PC-9 (cell line): ENCODE data around the gene LTO1. TPM values are rescaled to one million over a fixed set of nuclear protein-coding genes. Genes with fewer than 3 reads are reported as not detected.

Source experiments
- BruUV-seq: library from RNA; stranded (reverse); fragments of 400-500 nt; replicated peaks from 2 replicates; lab custom pipeline; 2021; lab: Mats Ljungman, UMichigan
- CTCF ChIA-PET: fragments of 300-600 bp; sonication (Branson Sonifier 250); formaldehyde crosslinking; loops from one replicate; lab custom pipeline; 2022; ENCODE audit warnings: antibody characterized with exemption; lab: Charles Lee
- POLR2A ChIA-PET: fragments of 300-600 bp; sonication (Branson Sonifier 250); formaldehyde crosslinking; loops from one replicate; lab custom pipeline; 2022; ENCODE audit warnings: antibody characterized with exemption; ENCODE audit not compliant: unreplicated experiment; lab: Charles Lee
- DNase-seq, 2 experiments: peaks; one replicate each; pipeline versions ENCODE4 v3.0.0 to v3.0.0-alpha.2; 2015 to 2022; ENCODE audit warnings: mixed read lengths in 1 of 2
- H2AFZ ChIP-seq: fragments of 200-600 bp; sonication (generic); 2 replicates; pipeline ENCODE4 v1.8.1; 2017; ENCODE audit warnings: antibody characterized with exemption
- H3F3A ChIP-seq: fragments of 200-600 bp; sonication (generic); 2 replicates; pipeline ENCODE4 v1.8.1; 2017; ENCODE audit warnings: antibody characterized with exemption, mild to moderate bottlenecking, low read depth; ENCODE audit not compliant: insufficient read depth
- H3K27ac ChIP-seq: fragments of 200-600 bp; sonication (generic); 2 replicates; pipeline ENCODE4 v1.6.1; 2016; ENCODE audit warnings: mixed run types
- H3K27me3 ChIP-seq: fragments of 200-600 bp; sonication (generic); 2 replicates; pipeline ENCODE4 v1.6.1; 2016; ENCODE audit warnings: low read depth, mixed run types; ENCODE audit not compliant: insufficient read depth
- H3K36me3 ChIP-seq: fragments of 200-600 bp; sonication (generic); 2 replicates; pipeline ENCODE4 v1.6.1; 2016; ENCODE audit warnings: low read depth, mixed run types
- H3K4me1 ChIP-seq: fragments of 200-600 bp; sonication (generic); replicated peaks from 2 replicates; pipeline ENCODE4 v1.6.1; 2016; ENCODE audit warnings: mixed run types; ENCODE audit not compliant: insufficient read depth
- H3K4me2 ChIP-seq: fragments of 200-600 bp; sonication (generic); 2 replicates; pipeline ENCODE4 v1.6.1; 2017; ENCODE audit warnings: mixed run types
- H3K4me3 ChIP-seq: fragments of 200-600 bp; sonication (generic); 2 replicates; pipeline ENCODE4 v1.6.1; 2016; ENCODE audit warnings: mixed run types
- H3K79me2 ChIP-seq: fragments of 200-600 bp; sonication (generic); 2 replicates; pipeline ENCODE4 v1.6.1; 2017; ENCODE audit warnings: low read depth, mixed run types
- H3K9me2 ChIP-seq: fragments of 200-600 bp; sonication (generic); 2 replicates; pipeline ENCODE4 v1.8.1; 2017; ENCODE audit warnings: mild to moderate bottlenecking; ENCODE audit not compliant: insufficient read depth
- H3K9me3 ChIP-seq: fragments of 200-600 bp; sonication (generic); 2 replicates; pipeline ENCODE4 v1.8.1; 2016; ENCODE audit warnings: low read depth; ENCODE audit not compliant: insufficient read depth
- H4K20me1 ChIP-seq: fragments of 200-600 bp; sonication (generic); 2 replicates; pipeline ENCODE4 v1.8.1; 2017; ENCODE audit not compliant: insufficient read depth
- CTCF ChIP-seq: fragments of 200-600 bp; sonication (generic); conservative IDR thresholded peaks from 2 replicates; pipeline ENCODE4 v1.6.1; 2017; ENCODE audit warnings: mixed run types, antibody characterized with exemption, mild to moderate bottlenecking, moderate library complexity
- EZH2 ChIP-seq: fragments of 200-600 bp; sonication (generic); IDR thresholded peaks from 2 replicates; pipeline ENCODE4 v1.8.0; 2017; ENCODE audit warnings: antibody characterized with exemption, low read depth
- intact Hi-C: fragments of 100-400 bp; cut with micrococcal nuclease; formaldehyde crosslinking; loops from one replicate; pipeline ENCODE4 v1.10.0; 2022; ENCODE audit not compliant: unreplicated experiment
- total RNA-seq: library from RNA; stranded (reverse); gene quantifications from 2 replicates; pipeline ENCODE4 v1.2.3, GENCODE V29; 2021

The LTO1 gene
- total RNA-seq, 1 experiment from 2014 or later, result 41.1 TPM

DNA sequence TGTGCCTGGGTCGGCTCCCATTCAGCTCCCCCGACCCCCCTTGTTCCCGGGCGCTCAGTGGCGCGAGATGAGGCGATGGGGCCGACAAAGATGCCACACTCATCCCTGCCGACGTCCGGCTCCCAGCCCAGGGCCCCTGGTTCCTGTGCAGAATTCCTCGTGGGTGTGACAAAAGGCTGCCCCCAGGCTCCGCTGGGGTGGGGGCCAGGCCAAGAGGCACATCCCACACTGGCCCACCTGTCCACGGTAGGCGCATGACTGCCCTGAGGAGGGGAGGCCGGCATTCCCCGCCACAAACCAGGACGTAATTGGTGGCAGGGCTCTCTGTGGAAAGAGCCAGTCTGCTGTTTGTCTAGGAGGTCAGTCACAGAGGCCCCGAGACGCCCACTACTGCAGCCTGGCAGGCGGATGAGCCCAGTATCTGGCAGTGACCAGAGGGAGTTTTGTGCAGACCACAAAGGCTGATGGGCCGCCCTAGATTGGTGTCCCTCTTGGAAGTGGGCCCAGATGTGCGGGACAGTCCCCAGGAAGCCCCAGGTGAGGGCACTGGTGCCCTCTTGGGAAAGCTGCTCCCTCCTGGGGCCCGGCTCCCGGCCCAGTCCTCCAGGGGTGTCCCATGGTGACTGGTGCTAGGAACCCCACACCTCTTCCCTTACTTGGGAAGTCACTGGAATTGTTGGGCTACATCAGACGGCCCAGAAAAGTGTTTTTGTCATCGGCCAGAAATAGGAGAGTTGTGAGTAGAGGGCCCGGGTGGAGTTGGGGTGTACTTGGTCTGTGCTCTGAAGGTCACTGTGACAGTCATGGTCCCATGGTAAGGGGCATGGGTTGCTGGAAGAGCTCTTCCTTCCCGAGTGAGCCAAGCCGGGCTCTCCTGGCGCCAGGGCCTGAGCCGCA, 28.4 kb downstream of the LTO1 start:
- Histone ChIP-seq H3K4me3 (no peak overlapping the region), H3K9me2 (no peaks in the 10 kb centered on the region), H3K9me3 (no peaks in the 10 kb centered on the region), H3K79me2 (peaks cover 87% of the 10 kb centered on the region), H3K27me3 (no peaks in the 10 kb centered on the region), H3K36me3 (peaks cover 73% of the 10 kb centered on the region), H3K4me2 (no peak overlapping the region), H2AFZ (no peak overlapping the region), H3F3A (peaks cover 87% of the 10 kb centered on the region), H3K4me1 (peaks cover 22% of the 10 kb centered on the region), H3K27ac (peak overlapping the region; percentile 11; the same call in 1 of the 2 replicates), H4K20me1 (peaks cover 82% of the 10 kb centered on the region)
- intact Hi-C loops, result no loop called here
- POLR2A ChIA-PET, result no interaction called here
- BruUV-seq, result no TSS peak
- CTCF ChIA-PET, result no interaction called here
- TF ChIP-seq EZH2 (no peak), CTCF (no peak)
- DNase-seq, result no peak

DNA sequence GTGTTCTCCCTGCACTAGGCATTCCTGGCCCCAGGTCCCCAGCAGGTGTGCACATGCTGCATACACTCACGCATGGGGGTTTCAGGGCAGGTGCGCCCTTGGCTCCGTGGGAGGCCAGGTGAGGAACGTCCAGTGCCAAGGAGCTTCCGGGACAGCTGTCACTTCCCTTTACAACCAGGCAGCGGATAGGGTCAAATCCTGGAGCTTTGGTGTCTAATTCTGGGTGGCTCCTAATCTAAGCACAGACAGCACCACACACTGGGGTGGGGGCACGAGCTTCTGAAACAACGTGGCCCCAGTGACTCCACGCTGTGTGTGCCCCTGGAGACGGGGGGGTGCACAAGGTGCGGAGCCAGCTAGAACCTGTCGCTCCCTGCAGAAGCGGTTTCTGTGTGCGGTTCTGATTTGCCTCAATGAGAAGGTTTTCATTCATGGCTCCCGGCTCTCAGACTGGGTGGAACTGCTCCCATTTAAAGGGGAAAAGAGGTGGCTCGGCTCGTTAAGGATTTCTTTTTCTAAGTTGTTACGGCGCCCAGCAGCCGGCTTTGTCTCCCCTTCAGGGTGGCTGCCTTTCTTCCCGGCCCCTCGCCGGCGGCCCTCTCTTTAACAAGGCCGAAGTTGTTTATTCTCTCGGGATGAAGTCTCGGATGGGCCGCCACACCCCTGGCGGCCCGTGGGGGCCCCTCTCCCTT, 29.2 kb downstream of the LTO1 start:
- BruUV-seq, result no TSS peak

More for the DNA sequence above, 29.2 kb downstream of the LTO1 start:
- Histone ChIP-seq H3K36me3 (peaks cover 65% of the 10 kb centered on the region), H3K4me3 (no peak overlapping the region), H3K9me3 (no peaks in the 10 kb centered on the region), H3F3A (peaks cover 79% of the 10 kb centered on the region), H3K27me3 (no peaks in the 10 kb centered on the region), H3K9me2 (no peaks in the 10 kb centered on the region), H3K27ac (no peak overlapping the region), H3K79me2 (peaks cover 95% of the 10 kb centered on the region), H3K4me1 (peaks cover 22% of the 10 kb centered on the region), H2AFZ (no peak overlapping the region), H3K4me2 (no peak overlapping the region), H4K20me1 (peaks cover 74% of the 10 kb centered on the region)
- no peak for TF ChIP-seq EZH2
- TF ChIP-seq CTCF, result no peak
- DNase-seq, result no peak
- ChIA-PET POLR2A (interaction anchor here (0.5 to 0.7 kb wide), 2 partner anchors 344 to 616 kb away, joined by 6 to 7 read pairs; no protein-coding TSS in a partner anchor), CTCF (no interaction called here)
- intact Hi-C loops, result no loop called here
